Inflammatory macrophage (primary cell): Measurements from ENCODE around the gene PGM2L1.

Experiments
- DNase-seq, 2 donors: peaks; one replicate each; pipeline ENCODE4 v3.0.0-alpha.2; 2020 to 2022

PGM2L1 gene

GRCh38 chr11:74288161-74288560 is 110.1 kb downstream of the PGM2L1 start:
- peak in 1 of 2 donors; percentile 30 for DNase-seq

- DNase-seq, result no peak
Measured at GRCh38 chr11:74284466-74284865, 113.8 kb downstream of the PGM2L1 start.

- DNase-seq, result no peak
Measured at GRCh38 chr11:74283580-74284180, 114.6 kb downstream of the PGM2L1 start.

GRCh38 chr11:74282914-74283371 is 115.3 kb downstream of the PGM2L1 start:
- no peak for DNase-seq

GRCh38 chr11:74282421-74282820 is 115.8 kb downstream of the PGM2L1 start:
- no peak for DNase-seq

- no peak for DNase-seq
Measured at GRCh38 chr11:74280494-74280893, 117.7 kb downstream of the PGM2L1 start.
